Measurements from ENCODE around the gene GSDMA. TPM values are rescaled to one million over a fixed set of nuclear protein-coding genes. Genes with fewer than 3 reads are reported as not detected.

GSDMA gene
- total RNA-seq, 1 donor from 2014 or later, result not detected

- no peaks in the 10 kb centered on the region for H3K36me3 Mint-ChIP-seq (ENCODE audit: low read depth, unreplicated experiment)
- no peak overlapping the region for H3K27ac Mint-ChIP-seq (ENCODE audit: unreplicated experiment)
- no peak for DNase-seq (ENCODE audit: low spot score)
- peaks cover 18% of the 10 kb centered on the region for H3K27me3 Mint-ChIP-seq (ENCODE audit: unreplicated experiment)
- H3K9me3 Mint-ChIP-seq (ENCODE audit: unreplicated experiment), result no peaks in the 10 kb centered on the region
- no peak overlapping the region for H3K4me3 Mint-ChIP-seq (ENCODE audit: unreplicated experiment)
- TF ChIP-seq CTCF (IDR thresholded peaks at IDR 0.05; ENCODE audit: unreplicated experiment), result no peak
- peaks cover 3% of the 10 kb centered on the region for H3K4me1 Mint-ChIP-seq (ENCODE audit: unreplicated experiment)
Measured at GRCh38 chr17:39955726-39956225, 7.0 kb upstream of the GSDMA start.

GRCh38 chr17:39960524-39961041, 2.2 kb upstream of the GSDMA start:
- no peaks in the 10 kb centered on the region for H3K36me3 Mint-ChIP-seq (ENCODE audit: low read depth, unreplicated experiment)
- H3K4me3 Mint-ChIP-seq (ENCODE audit: unreplicated experiment), result no peak overlapping the region
- peaks cover 14% of the 10 kb centered on the region for H3K27me3 Mint-ChIP-seq (ENCODE audit: unreplicated experiment)
- no peak for TF ChIP-seq CTCF (IDR thresholded peaks at IDR 0.05; ENCODE audit: unreplicated experiment)
- DNase-seq (ENCODE audit: low spot score), result no peak
- H3K27ac Mint-ChIP-seq (ENCODE audit: unreplicated experiment), result no peak overlapping the region
- H3K4me1 Mint-ChIP-seq (ENCODE audit: unreplicated experiment), result peaks cover 3% of the 10 kb centered on the region
- no peaks in the 10 kb centered on the region for H3K9me3 Mint-ChIP-seq (ENCODE audit: unreplicated experiment)

GRCh38 chr17:39963829-39964228, 1.0 kb downstream of the GSDMA start:
- peaks cover 12% of the 10 kb centered on the region for H3K4me1 Mint-ChIP-seq (ENCODE audit: unreplicated experiment)
- H3K36me3 Mint-ChIP-seq (ENCODE audit: low read depth, unreplicated experiment), result peaks cover 4% of the 10 kb centered on the region
- no peak for DNase-seq (ENCODE audit: low spot score)
- no peaks in the 10 kb centered on the region for H3K9me3 Mint-ChIP-seq (ENCODE audit: unreplicated experiment)
- no peak for TF ChIP-seq CTCF (IDR thresholded peaks at IDR 0.05; ENCODE audit: unreplicated experiment)
- H3K4me3 Mint-ChIP-seq (ENCODE audit: unreplicated experiment), result no peak overlapping the region
- H3K27me3 Mint-ChIP-seq (ENCODE audit: unreplicated experiment), result peaks cover 13% of the 10 kb centered on the region
- no peak overlapping the region for H3K27ac Mint-ChIP-seq (ENCODE audit: unreplicated experiment)

- H3K27me3 Mint-ChIP-seq (ENCODE audit: unreplicated experiment), result peaks cover 14% of the 10 kb centered on the region
- TF ChIP-seq CTCF (IDR thresholded peaks at IDR 0.05; ENCODE audit: unreplicated experiment), result no peak
- H3K9me3 Mint-ChIP-seq (ENCODE audit: unreplicated experiment), result no peaks in the 10 kb centered on the region
- peaks cover 17% of the 10 kb centered on the region for H3K4me1 Mint-ChIP-seq (ENCODE audit: unreplicated experiment)
- no peak for DNase-seq (ENCODE audit: low spot score)
- peaks cover 7% of the 10 kb centered on the region for H3K36me3 Mint-ChIP-seq (ENCODE audit: low read depth, unreplicated experiment)
- H3K4me3 Mint-ChIP-seq (ENCODE audit: unreplicated experiment), result no peak overlapping the region
- H3K27ac Mint-ChIP-seq (ENCODE audit: unreplicated experiment), result no peak overlapping the region
Measured at GRCh38 chr17:39965017-39965699, 2.4 kb downstream of the GSDMA start.

GRCh38 chr17:39966771-39967170, 4.0 kb downstream of the GSDMA start:
- Mint-ChIP-seq H3K4me3 (ENCODE audit: unreplicated experiment) (no peak overlapping the region), H3K36me3 (ENCODE audit: low read depth, unreplicated experiment) (peaks cover 7% of the 10 kb centered on the region), H3K4me1 (ENCODE audit: unreplicated experiment) (peaks cover 23% of the 10 kb centered on the region), H3K9me3 (ENCODE audit: unreplicated experiment) (no peaks in the 10 kb centered on the region), H3K27me3 (ENCODE audit: unreplicated experiment) (peaks cover 12% of the 10 kb centered on the region), H3K27ac (ENCODE audit: unreplicated experiment) (no peak overlapping the region)
- no peak for DNase-seq (ENCODE audit: low spot score)
- no peak for TF ChIP-seq CTCF (IDR thresholded peaks at IDR 0.05; ENCODE audit: unreplicated experiment)
